Measurements from ENCODE around the gene BUB3. TPM values are rescaled to one million over a fixed set of nuclear protein-coding genes. Genes with fewer than 3 reads are reported as not detected.

BUB3 gene
- total RNA-seq, 1 experiment from 2014 or later: 113 TPM

GRCh38 chr10:123140983-123141390 lies 13.2 kb upstream of the BUB3 start:
- Mint-ChIP-seq H3K27ac (ENCODE audit: unreplicated experiment) (no peak overlapping the region), H3K4me3 (ENCODE audit: low read depth, unreplicated experiment) (no peak overlapping the region), H3K9me3 (ENCODE audit: low read depth, unreplicated experiment) (no peaks in the 10 kb centered on the region), H3K36me3 (ENCODE audit: insufficient read depth, unreplicated experiment) (peaks cover 17% of the 10 kb centered on the region), H3K4me1 (ENCODE audit: low read depth, unreplicated experiment) (peaks cover 12% of the 10 kb centered on the region), H3K27me3 (ENCODE audit: unreplicated experiment) (peaks cover 47% of the 10 kb centered on the region)
- no peak for DNase-seq
- intact Hi-C loops (cut with micrococcal nuclease; ENCODE audit: unreplicated experiment): no loop called here
- CTCF ChIA-PET: no interaction called here
- TF ChIP-seq CTCF (IDR thresholded peaks at IDR 0.05; ENCODE audit: unreplicated experiment): no peak
- BruUV-seq (replicated peaks): no TSS peak

GRCh38 chr10:123141791-123142700 lies 12.2 kb upstream of the BUB3 start:
- CTCF ChIA-PET: no interaction called here
- TF ChIP-seq CTCF (IDR thresholded peaks at IDR 0.05; ENCODE audit: unreplicated experiment): no peak
- DNase-seq: no peak
- Mint-ChIP-seq H3K4me3 (ENCODE audit: low read depth, unreplicated experiment) (no peak overlapping the region), H3K27me3 (ENCODE audit: unreplicated experiment) (peaks cover 52% of the 10 kb centered on the region), H3K9me3 (ENCODE audit: low read depth, unreplicated experiment) (no peaks in the 10 kb centered on the region), H3K27ac (ENCODE audit: unreplicated experiment) (no peak overlapping the region), H3K4me1 (ENCODE audit: low read depth, unreplicated experiment) (peaks cover 12% of the 10 kb centered on the region), H3K36me3 (ENCODE audit: insufficient read depth, unreplicated experiment) (peaks cover 17% of the 10 kb centered on the region)
- intact Hi-C loops (cut with micrococcal nuclease; ENCODE audit: unreplicated experiment): no loop called here
- no TSS peak for BruUV-seq (replicated peaks)

- H3K27me3 Mint-ChIP-seq (ENCODE audit: unreplicated experiment): peaks cover 55% of the 10 kb centered on the region
- H3K9me3 Mint-ChIP-seq (ENCODE audit: low read depth, unreplicated experiment): no peaks in the 10 kb centered on the region
- TF ChIP-seq CTCF (IDR thresholded peaks at IDR 0.05; ENCODE audit: unreplicated experiment): no peak
- peaks cover 17% of the 10 kb centered on the region for H3K36me3 Mint-ChIP-seq (ENCODE audit: insufficient read depth, unreplicated experiment)
- no peak overlapping the region for H3K4me3 Mint-ChIP-seq (ENCODE audit: low read depth, unreplicated experiment)
- intact Hi-C loops (cut with micrococcal nuclease; ENCODE audit: unreplicated experiment): no loop called here
- CTCF ChIA-PET: no interaction called here
- H3K4me1 Mint-ChIP-seq (ENCODE audit: low read depth, unreplicated experiment): peaks cover 12% of the 10 kb centered on the region
- no peak for DNase-seq
- BruUV-seq (replicated peaks): no TSS peak
- H3K27ac Mint-ChIP-seq (ENCODE audit: unreplicated experiment): no peak overlapping the region
These were observed 11.5 kb upstream of the BUB3 start for GRCh38 chr10:123142701-123143161.

GRCh38 chr10:123143162-123143824 lies 10.9 kb upstream of the BUB3 start:
- intact Hi-C loops (cut with micrococcal nuclease; ENCODE audit: unreplicated experiment): no loop called here
- Mint-ChIP-seq H3K27me3 (ENCODE audit: unreplicated experiment) (peaks cover 55% of the 10 kb centered on the region), H3K27ac (ENCODE audit: unreplicated experiment) (no peak overlapping the region), H3K36me3 (ENCODE audit: insufficient read depth, unreplicated experiment) (peaks cover 17% of the 10 kb centered on the region), H3K4me3 (ENCODE audit: low read depth, unreplicated experiment) (no peak overlapping the region), H3K4me1 (ENCODE audit: low read depth, unreplicated experiment) (peaks cover 12% of the 10 kb centered on the region), H3K9me3 (ENCODE audit: low read depth, unreplicated experiment) (no peaks in the 10 kb centered on the region)
- TF ChIP-seq CTCF (IDR thresholded peaks at IDR 0.05; ENCODE audit: unreplicated experiment): no peak
- DNase-seq: no peak
- no TSS peak for BruUV-seq (replicated peaks)
- CTCF ChIA-PET: no interaction called here

Data from Calu3 (cell line).